IPS-20b (cell line): ENCODE results near the gene CHIT1.

ENCODE experiments used
- H3K27ac ChIP-seq: one replicate; pipeline ENCODE4 v1.5.1; 2013; ENCODE audit warnings: low read length
- H3K27me3 ChIP-seq: 2 replicates; pipeline ENCODE4 v1.6.1; 2013; ENCODE audit warnings: mild to moderate bottlenecking, low read length, inconsistent platforms; ENCODE audit not compliant: insufficient read depth
- H3K36me3 ChIP-seq: 2 replicates; pipeline ENCODE4 v1.6.1; 2013; ENCODE audit warnings: low read depth, mild to moderate bottlenecking, inconsistent platforms, low read length, moderate library complexity; ENCODE audit not compliant: insufficient read depth
- H3K4me1 ChIP-seq: 2 replicates; pipeline ENCODE4 v1.6.1; 2013; ENCODE audit warnings: mild to moderate bottlenecking, control low read depth, inconsistent platforms, low read length, moderate library complexity; ENCODE audit not compliant: insufficient read depth
- H3K4me3 ChIP-seq: 2 replicates; pipeline ENCODE4 v1.5.1; 2013; ENCODE audit warnings: mild to moderate bottlenecking, low read length, inconsistent platforms
- H3K9ac ChIP-seq: 2 replicates; pipeline ENCODE4 v1.6.1; 2013; ENCODE audit warnings: low read depth, mild to moderate bottlenecking, inconsistent platforms, low read length, moderate library complexity
- H3K9me3 ChIP-seq: 2 replicates; pipeline ENCODE4 v1.6.1; 2013; ENCODE audit warnings: mild to moderate bottlenecking, low read depth, low read length, inconsistent platforms; ENCODE audit not compliant: insufficient read depth

Gene CHIT1

GRCh38 chr1:203213126-203213525 lies 16.3 kb downstream of the CHIT1 start:
- Histone ChIP-seq H3K4me1 (peaks cover 4% of the 10 kb centered on the region; the same call in 1 of the 2 replicates), H3K27me3 (0 out of 2 replicates have a peak, but pooled peaks cover 7% of the 10 kb centered on the region), H3K9ac (no peak overlapping the region), H3K9me3 (no peaks in the 10 kb centered on the region), H3K4me3 (no peak overlapping the region), H3K36me3 (no peaks in the 10 kb centered on the region), H3K27ac (no peak overlapping the region)

DNA sequence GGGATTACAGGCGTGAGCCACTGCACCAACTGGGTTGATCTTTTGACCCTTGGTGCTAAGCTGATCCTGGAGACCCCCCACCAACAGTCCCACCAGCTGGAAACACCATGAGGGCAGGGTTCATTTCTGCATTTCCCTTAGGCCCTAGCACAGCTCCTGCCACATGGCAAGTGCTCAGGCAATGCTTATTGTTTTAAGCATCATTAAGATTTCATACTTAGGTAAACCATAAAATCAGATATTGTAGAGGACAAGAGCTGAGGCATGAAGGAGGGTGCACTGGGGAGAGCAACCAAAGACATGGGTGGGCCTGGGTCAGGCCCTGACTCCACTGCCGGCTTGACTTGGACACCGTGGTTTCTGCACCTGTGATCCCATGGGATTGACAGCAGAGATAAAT lies 17.7 kb downstream of the CHIT1 start:
- no peak overlapping the region for H3K4me3 ChIP-seq
- no peak overlapping the region for H3K27ac ChIP-seq
- no peaks in the 10 kb centered on the region for H3K9me3 ChIP-seq
- H3K36me3 ChIP-seq: no peaks in the 10 kb centered on the region
- H3K4me1 ChIP-seq: peaks cover 4% of the 10 kb centered on the region; the same call in 1 of the 2 replicates
- no peak overlapping the region for H3K9ac ChIP-seq
- 0 out of 2 replicates have a peak, but pooled peaks cover 7% of the 10 kb centered on the region for H3K27me3 ChIP-seq

GRCh38 chr1:203210988-203211387 lies 18.5 kb downstream of the CHIT1 start:
- H3K27me3 ChIP-seq: 0 out of 2 replicates have a peak, but pooled peaks cover 7% of the 10 kb centered on the region
- no peak overlapping the region for H3K9ac ChIP-seq
- H3K4me1 ChIP-seq: no peaks in the 10 kb centered on the region
- no peaks in the 10 kb centered on the region for H3K9me3 ChIP-seq
- H3K36me3 ChIP-seq: no peaks in the 10 kb centered on the region
- no peak overlapping the region for H3K27ac ChIP-seq
- no peak overlapping the region for H3K4me3 ChIP-seq

GRCh38 chr1:203210350-203210749 lies 19.1 kb downstream of the CHIT1 start:
- Histone ChIP-seq H3K4me1 (no peaks in the 10 kb centered on the region), H3K36me3 (no peaks in the 10 kb centered on the region), H3K27ac (no peak overlapping the region), H3K27me3 (0 out of 2 replicates have a peak, but pooled peaks cover under 1% of the 10 kb centered on the region), H3K9ac (no peak overlapping the region), H3K9me3 (no peaks in the 10 kb centered on the region), H3K4me3 (no peak overlapping the region)

DNA sequence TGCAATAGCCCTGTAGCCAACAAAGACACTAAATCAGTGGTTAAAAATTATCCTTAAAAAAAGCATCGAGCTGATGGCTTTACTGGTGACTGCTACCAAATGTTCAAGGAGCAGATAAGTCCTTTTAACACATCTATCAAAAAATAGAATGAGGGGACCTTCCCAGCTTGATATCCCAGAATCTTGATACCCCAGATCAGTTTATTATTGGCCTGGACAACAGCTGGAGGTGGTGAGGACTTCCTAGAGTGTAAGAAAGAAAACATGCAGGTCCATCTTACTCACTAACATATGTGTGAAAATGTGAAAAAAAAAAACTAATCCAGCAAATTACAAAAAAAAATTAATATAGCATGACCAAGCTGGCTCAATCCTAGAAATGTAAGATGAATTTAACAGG lies 21.3 kb downstream of the CHIT1 start:
- Histone ChIP-seq H3K9me3 (no peaks in the 10 kb centered on the region), H3K4me1 (no peaks in the 10 kb centered on the region), H3K27ac (no peak overlapping the region), H3K4me3 (no peak overlapping the region), H3K27me3 (no peaks in the 10 kb centered on the region), H3K36me3 (no peaks in the 10 kb centered on the region), H3K9ac (no peak overlapping the region)

- no peak overlapping the region for H3K9ac ChIP-seq
- no peaks in the 10 kb centered on the region for H3K27me3 ChIP-seq
- H3K36me3 ChIP-seq: no peaks in the 10 kb centered on the region
- H3K9me3 ChIP-seq: no peaks in the 10 kb centered on the region
- H3K4me3 ChIP-seq: no peak overlapping the region
- no peak overlapping the region for H3K27ac ChIP-seq
- H3K4me1 ChIP-seq: no peaks in the 10 kb centered on the region
Observed at GRCh38 chr1:203207751-203208150, 21.7 kb downstream of the CHIT1 start.

DNA sequence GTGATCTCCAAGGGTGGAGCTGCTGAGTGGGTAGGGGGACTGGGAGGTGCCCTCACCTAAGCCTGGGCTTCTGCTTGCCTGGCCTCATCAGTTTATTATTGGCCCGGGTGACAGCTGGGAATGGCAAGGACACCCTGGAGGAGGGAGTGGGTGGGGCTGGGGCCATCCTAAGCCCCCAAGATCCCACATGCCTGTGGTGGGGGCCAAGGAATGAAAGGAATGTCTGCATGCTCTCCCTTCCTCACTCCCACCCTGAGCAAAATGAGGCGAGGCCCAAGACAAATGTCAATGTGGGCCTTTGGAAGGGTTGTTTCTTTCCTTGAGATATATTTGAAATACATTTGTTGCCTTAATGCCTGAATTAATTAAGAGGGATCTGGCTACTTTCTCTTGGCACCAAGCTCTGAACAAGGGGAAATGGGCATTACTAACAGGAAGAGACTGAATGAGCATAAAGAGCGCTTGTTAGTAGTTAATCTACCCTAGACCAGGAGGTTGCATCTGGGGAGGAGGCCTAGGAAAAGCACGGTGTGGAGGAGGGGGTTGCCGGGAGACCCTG lies 23.3 kb downstream of the CHIT1 start:
- H3K4me3 ChIP-seq: no peak overlapping the region
- no peaks in the 10 kb centered on the region for H3K27me3 ChIP-seq
- H3K9ac ChIP-seq: no peak overlapping the region
- no peaks in the 10 kb centered on the region for H3K36me3 ChIP-seq
- no peaks in the 10 kb centered on the region for H3K9me3 ChIP-seq
- H3K27ac ChIP-seq: no peak overlapping the region
- H3K4me1 ChIP-seq: no peaks in the 10 kb centered on the region

DNA sequence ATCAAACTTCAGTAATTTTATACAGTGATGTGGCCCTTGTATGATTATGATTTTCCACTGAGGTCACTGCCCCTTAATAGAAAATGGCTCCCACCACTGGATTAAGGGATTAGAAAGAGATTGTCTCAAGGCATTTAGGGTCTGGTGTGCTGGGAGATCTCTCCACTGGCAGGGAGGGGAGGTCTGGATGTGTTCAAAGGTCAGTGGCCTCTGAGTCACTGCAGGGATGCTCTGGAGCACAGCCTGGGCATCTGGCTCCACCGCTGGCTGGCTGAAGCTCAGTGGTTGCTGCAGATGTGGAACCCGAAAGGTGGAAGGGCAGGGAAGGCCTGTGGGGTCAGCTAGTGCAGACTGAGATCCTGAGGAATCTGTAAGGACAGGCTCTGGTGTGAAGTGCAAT lies 24.7 kb downstream of the CHIT1 start:
- Histone ChIP-seq H3K4me1 (no peaks in the 10 kb centered on the region), H3K4me3 (no peak overlapping the region), H3K27me3 (no peaks in the 10 kb centered on the region), H3K36me3 (no peaks in the 10 kb centered on the region), H3K9ac (no peak overlapping the region), H3K27ac (no peak overlapping the region), H3K9me3 (no peaks in the 10 kb centered on the region)

- Histone ChIP-seq H3K36me3 (no peaks in the 10 kb centered on the region), H3K9ac (no peak overlapping the region), H3K27me3 (no peaks in the 10 kb centered on the region), H3K27ac (no peak overlapping the region), H3K9me3 (no peaks in the 10 kb centered on the region), H3K4me1 (no peaks in the 10 kb centered on the region), H3K4me3 (no peak overlapping the region)
Observed at GRCh38 chr1:203202431-203203245, 26.8 kb downstream of the CHIT1 start.

GRCh38 chr1:203201516-203202205 lies 27.8 kb downstream of the CHIT1 start:
- H3K9ac ChIP-seq: no peak overlapping the region
- no peaks in the 10 kb centered on the region for H3K9me3 ChIP-seq
- H3K4me1 ChIP-seq: no peaks in the 10 kb centered on the region
- H3K27ac ChIP-seq: no peak overlapping the region
- H3K27me3 ChIP-seq: no peaks in the 10 kb centered on the region
- H3K4me3 ChIP-seq: no peak overlapping the region
- H3K36me3 ChIP-seq: no peaks in the 10 kb centered on the region

GRCh38 chr1:203200916-203201315 lies 28.6 kb downstream of the CHIT1 start:
- H3K9ac ChIP-seq: no peak overlapping the region
- no peaks in the 10 kb centered on the region for H3K9me3 ChIP-seq
- no peaks in the 10 kb centered on the region for H3K36me3 ChIP-seq
- H3K27ac ChIP-seq: no peak overlapping the region
- no peaks in the 10 kb centered on the region for H3K4me1 ChIP-seq
- no peaks in the 10 kb centered on the region for H3K27me3 ChIP-seq
- H3K4me3 ChIP-seq: no peak overlapping the region
